Activated CD8-positive, alpha-beta memory T cell treated with anti-CD3 and anti-CD28 coated beads, Interleukin-2, amount 50 U/mL, for 24 hours (primary cell): ENCODE measurements around the gene THRB.

Experiments used
- DNase-seq: peaks from one replicate; pipeline ENCODE4 v3.0.0-alpha.2; 2020; ENCODE audit errors: extremely low read depth

The THRB gene

GRCh38 chr3:24494618-24495325 is at the start of gene THRB:
Gene THRB, minus strand, starts transcription at chr3:24494850.
- no peak for DNase-seq

- no peak for DNase-seq
Observed at GRCh38 chr3:24541935-24542334, 47.3 kb upstream of the THRB start.

- DNase-seq, result no peak
Observed at GRCh38 chr3:24540821-24541220, 46.2 kb upstream of the THRB start.

GRCh38 chr3:24539699-24540098 is 45.0 kb upstream of the THRB start:
- no peak for DNase-seq

GRCh38 chr3:24538891-24539290 is 44.2 kb upstream of the THRB start:
- no peak for DNase-seq

- DNase-seq, result no peak
Observed at GRCh38 chr3:24533561-24534193, 39.0 kb upstream of the THRB start.

GRCh38 chr3:24530471-24530870 is 35.8 kb upstream of the THRB start:
- DNase-seq, result no peak

GRCh38 chr3:24529210-24529609 is 34.6 kb upstream of the THRB start:
- DNase-seq, result no peak

- no peak for DNase-seq
Observed at GRCh38 chr3:24526640-24527212, 32.1 kb upstream of the THRB start.

- DNase-seq, result no peak
Observed at GRCh38 chr3:24525557-24525956, 30.9 kb upstream of the THRB start.

GRCh38 chr3:24525022-24525421 is 30.4 kb upstream of the THRB start:
- no peak for DNase-seq

GRCh38 chr3:24523988-24524727 is 29.5 kb upstream of the THRB start:
- DNase-seq, result no peak

- DNase-seq, result no peak
Observed at GRCh38 chr3:24523215-24523614, 28.6 kb upstream of the THRB start.

GRCh38 chr3:24522146-24522579 is 27.5 kb upstream of the THRB start:
- DNase-seq, result no peak

GRCh38 chr3:24521420-24522145 is 26.9 kb upstream of the THRB start:
- no peak for DNase-seq

- no peak for DNase-seq
Observed at GRCh38 chr3:24520976-24521419, 26.3 kb upstream of the THRB start.

- no peak for DNase-seq
Observed at GRCh38 chr3:24520101-24520495, 25.4 kb upstream of the THRB start.

- no peak for DNase-seq
Observed at GRCh38 chr3:24519368-24520100, 24.9 kb upstream of the THRB start.

- DNase-seq, result no peak
Observed at GRCh38 chr3:24518990-24519367, 24.3 kb upstream of the THRB start.

GRCh38 chr3:24514119-24514518 is 19.5 kb upstream of the THRB start:
- DNase-seq, result no peak

GRCh38 chr3:24513463-24513862 is 18.8 kb upstream of the THRB start:
- no peak for DNase-seq
